Measurements from ENCODE around the gene SNX5. TPM values are rescaled to one million over a fixed set of nuclear protein-coding genes. Genes with fewer than 3 reads are reported as not detected.

Gene SNX5
- total and polyA plus RNA-seq, 2 of the 8 experiments (the other 6 are each of a cell fraction or from before 2014, with no cell fraction given) = 155 to 194 TPM

- Histone ChIP-seq H4K91ac (replicated peaks; ENCODE audit: insufficient read length, low read length) (no peak overlapping the region), H3K4me2 (ENCODE audit: insufficient read depth in 1 of 2, low read depth in 2 of 2, low read length in 2 of 2) (no peak overlapping the region), H2BK12ac (ENCODE audit: low read depth, low read length) (peak overlapping the region; percentile 39; the same call in 1 of the 2 replicates), H3K14ac (ENCODE audit: insufficient read length) (no peak overlapping the region), H3K56ac (replicated peaks; ENCODE audit: insufficient read length, low read depth, low read length) (no peak overlapping the region), H3K27ac (ENCODE audit: low read depth, low read length) (no peak overlapping the region), H3K36me3 (ENCODE audit: control insufficient read depth in 2 of 4, insufficient read depth in 4 of 4, low read length in 3 of 4) (no peaks in the 10 kb centered on the region; a peak in 1 of 8 replicates), H3K27me3 (replicated peaks in 1 of 4; ENCODE audit: control insufficient read depth in 3 of 4, extremely low read depth in 1 of 4, insufficient read depth in 3 of 4, low read length in 3 of 4) (no peaks in the 10 kb centered on the region), H4K20me1 (replicated peaks in 1 of 2; ENCODE audit: control insufficient read depth in 1 of 2, insufficient read depth in 2 of 2, low read length in 2 of 2) (no peaks in the 10 kb centered on the region), H2AFZ (ENCODE audit: low read length) (no peak overlapping the region), H4K8ac (ENCODE audit: extremely low read depth, insufficient read depth, low read length) (peak overlapping the region; percentile 17; the same call in 1 of the 2 replicates), H3K23ac (ENCODE audit: insufficient read length) (no peak overlapping the region), H2BK15ac (ENCODE audit: low read length) (no peak overlapping the region), H3K79me1 (ENCODE audit: low read depth, low read length) (no peaks in the 10 kb centered on the region), H2BK5ac (ENCODE audit: low read depth, low read length) (no peak overlapping the region; the same call in 1 of the 2 replicates), H3K4me3 (ENCODE audit: extremely low read depth in 1 of 4, insufficient read depth in 2 of 4, low read depth in 3 of 4, low read length in 4 of 4) (no peak overlapping the region), H3K4ac (replicated peaks; ENCODE audit: insufficient read length, low read depth, low read length) (no peak overlapping the region), H4K5ac (ENCODE audit: insufficient read length, low read depth, low read length) (no peak overlapping the region), H3K9ac (replicated peaks in 1 of 4; ENCODE audit: extremely low read depth in 1 of 4, low read depth in 3 of 4, low read length in 3 of 4) (no peak overlapping the region), H3K23me2 (ENCODE audit: low read depth, low read length) (no peaks in the 10 kb centered on the region), H3K4me1 (replicated peaks in 1 of 4; ENCODE audit: control insufficient read depth in 3 of 4, insufficient read depth in 4 of 4, low read length in 3 of 4) (peaks cover 0 to 16% (median 8%) of the 10 kb centered on the region in 4 experiments; a peak in 6 of 7 replicates), H3K9me3 (ENCODE audit: insufficient read depth in 2 of 2, low read depth in 1 of 2, low read length in 1 of 2) (no peaks in the 10 kb centered on the region), H2AK5ac (ENCODE audit: low read depth, low read length) (no peak overlapping the region), H3K79me2 (ENCODE audit: control insufficient read depth in 1 of 2, insufficient read depth in 2 of 2, low read length in 2 of 2) (no peaks in the 10 kb centered on the region), H2BK20ac (ENCODE audit: low read length) (no peak overlapping the region; the same call in 1 of the 2 replicates), H2BK120ac (replicated peaks; ENCODE audit: low read depth, low read length) (no peak overlapping the region), H3K18ac (ENCODE audit: extremely low read depth, low read length) (no peak overlapping the region)
- DNase-seq (ENCODE audit: low read depth in 1 of 2, low spot score in 2 of 2) (no peak), FAIRE-seq (no peak)
- 87% methylated on average over 19 of the region's 19 CpGs; no CpG with 5 or more reads in 1 of the 2 experiments for WGBS, 2 experiments (ENCODE audit: extremely low coverage in 1 of 2, insufficient coverage in 1 of 2, insufficient read length in 1 of 2, insufficient replicate concordance in 2 of 2, low coverage in 1 of 2, low lambda C conversion rate in 2 of 2, missing lambda C conversion rate in 1 of 2)
- POLR2A ChIA-PET (ENCODE audit: partially characterized antibody) = interaction anchor here (0.6 kb wide), 2 partner anchors 12 to 14 kb away, joined by 3 read pairs; no protein-coding TSS in a partner anchor
- CTCF ChIA-PET (ENCODE audit: partially characterized antibody) = no interaction called here
- TF ChIP-seq SUZ12 (IDR thresholded peaks at IDR 0.05; ENCODE audit: low read length) (no peak), CBX5 (IDR thresholded peaks at IDR 0.05; ENCODE audit: low read depth, low read length) (no peak), JUN (IDR thresholded peaks at IDR 0.05; ENCODE audit: low read depth, low read length) (no peak), GABPA (IDR thresholded peaks at IDR 0.05; ENCODE audit: borderline replicate concordance, insufficient read depth, low read length) (no peak), KDM5A (IDR thresholded peaks at IDR 0.05; ENCODE audit: low read length) (no peak), GTF2F1 (IDR thresholded peaks at IDR 0.05; ENCODE audit: borderline replicate concordance, low read depth, low read length) (no peak), POU5F1 (IDR thresholded peaks at IDR 0.05; ENCODE audit: low read depth, low read length) (no peak), RBBP5 (IDR thresholded peaks at IDR 0.05; ENCODE audit: borderline replicate concordance, low read depth, low read length) (no peak), TAF7 (optimal IDR thresholded peaks at IDR 0.05; ENCODE audit: borderline replicate concordance, low read depth, low read length) (no peak)
These were observed 39.1 kb upstream of the SNX5 start for GRCh38 chr20:18007534-18008292.
